ENCODE measurements around the gene SEPTIN11. TPM values are rescaled to one million over a fixed set of nuclear protein-coding genes. Genes with fewer than 3 reads are reported as not detected.
A peak's percentile ranks its signal among the peaks of the same experiment; 100 is the strongest.

SEPTIN11 gene
- total and polyA plus RNA-seq, 2 donors from 2014 or later = 38.0 to 118 TPM

DNA sequence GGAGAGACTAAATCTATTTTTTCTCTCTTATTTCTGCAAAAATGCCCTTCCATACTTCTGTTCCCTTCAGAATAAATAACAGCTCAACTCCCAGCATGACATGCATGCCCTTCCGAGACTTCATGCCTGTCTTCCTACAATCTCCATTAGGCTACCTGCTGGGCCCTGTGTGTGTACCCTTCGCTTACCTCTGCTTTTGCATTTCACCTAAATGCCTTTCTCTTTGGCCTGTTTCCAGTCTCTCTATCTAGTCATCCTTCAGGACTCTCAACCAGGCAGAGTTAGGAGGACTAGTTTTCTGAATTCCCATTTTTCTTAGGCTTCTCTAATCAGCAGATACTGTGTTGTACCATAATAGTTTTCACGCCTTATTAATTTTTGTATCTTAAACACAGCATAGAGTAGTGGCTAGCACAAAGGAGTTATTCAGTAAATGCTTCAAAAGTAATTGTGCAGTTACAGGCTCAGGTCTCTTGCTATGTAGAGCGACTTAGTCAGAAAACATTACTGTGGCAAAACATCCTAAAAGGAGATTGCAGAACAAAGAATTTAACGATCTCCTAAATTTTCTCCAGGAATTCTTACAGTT lies 20.5 kb downstream of the SEPTIN11 start:
- DNase-seq (peak in 2 of 5 donors; percentile 44 to 70), FAIRE-seq (no peak)
- H3K36me3 ChIP-seq (ENCODE audit: control insufficient read depth in 2 of 3, insufficient read depth in 3 of 3, low read length in 3 of 3) = no peaks in the 10 kb centered on the region
- no peaks in the 10 kb centered on the region for H3K9me3 ChIP-seq (ENCODE audit: control insufficient read depth in 2 of 3, insufficient read depth in 1 of 3, low read length in 3 of 3)
- H3K27ac ChIP-seq (ENCODE audit: low read depth in 2 of 2, low read length in 2 of 2) = no peak overlapping the region
- no peaks in the 10 kb centered on the region for H3K27me3 ChIP-seq (ENCODE audit: control insufficient read depth, insufficient read depth, low read length)
- intact Hi-C loops (cut with DNase I) = no loop called here
- TF ChIP-seq, protein P1, sequence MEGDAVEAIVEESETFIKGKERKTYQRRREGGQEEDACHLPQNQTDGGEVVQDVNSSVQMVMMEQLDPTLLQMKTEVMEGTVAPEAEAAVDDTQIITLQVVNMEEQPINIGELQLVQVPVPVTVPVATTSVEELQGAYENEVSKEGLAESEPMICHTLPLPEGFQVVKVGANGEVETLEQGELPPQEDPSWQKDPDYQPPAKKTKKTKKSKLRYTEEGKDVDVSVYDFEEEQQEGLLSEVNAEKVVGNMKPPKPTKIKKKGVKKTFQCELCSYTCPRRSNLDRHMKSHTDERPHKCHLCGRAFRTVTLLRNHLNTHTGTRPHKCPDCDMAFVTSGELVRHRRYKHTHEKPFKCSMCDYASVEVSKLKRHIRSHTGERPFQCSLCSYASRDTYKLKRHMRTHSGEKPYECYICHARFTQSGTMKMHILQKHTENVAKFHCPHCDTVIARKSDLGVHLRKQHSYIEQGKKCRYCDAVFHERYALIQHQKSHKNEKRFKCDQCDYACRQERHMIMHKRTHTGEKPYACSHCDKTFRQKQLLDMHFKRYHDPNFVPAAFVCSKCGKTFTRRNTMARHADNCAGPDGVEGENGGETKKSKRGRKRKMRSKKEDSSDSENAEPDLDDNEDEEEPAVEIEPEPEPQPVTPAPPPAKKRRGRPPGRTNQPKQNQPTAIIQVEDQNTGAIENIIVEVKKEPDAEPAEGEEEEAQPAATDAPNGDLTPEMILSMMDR (IDR thresholded peaks at IDR 0.05; ENCODE audit: borderline replicate concordance, extremely low read depth, insufficient read depth) = no peak
- H3K4me1 ChIP-seq (ENCODE audit: control insufficient read depth in 2 of 3, insufficient read depth in 2 of 3, low read depth in 1 of 3, low read length in 3 of 3) = peaks cover 9 to 18% (median 17%) of the 10 kb centered on the region in 3 donors
- peak overlapping the region in 1 of 3 donors; percentile 14 for H3K4me3 ChIP-seq (ENCODE audit: low read length in 3 of 3)
- H3K9ac ChIP-seq (ENCODE audit: low read length in 3 of 3) = no peak overlapping the region

DNA sequence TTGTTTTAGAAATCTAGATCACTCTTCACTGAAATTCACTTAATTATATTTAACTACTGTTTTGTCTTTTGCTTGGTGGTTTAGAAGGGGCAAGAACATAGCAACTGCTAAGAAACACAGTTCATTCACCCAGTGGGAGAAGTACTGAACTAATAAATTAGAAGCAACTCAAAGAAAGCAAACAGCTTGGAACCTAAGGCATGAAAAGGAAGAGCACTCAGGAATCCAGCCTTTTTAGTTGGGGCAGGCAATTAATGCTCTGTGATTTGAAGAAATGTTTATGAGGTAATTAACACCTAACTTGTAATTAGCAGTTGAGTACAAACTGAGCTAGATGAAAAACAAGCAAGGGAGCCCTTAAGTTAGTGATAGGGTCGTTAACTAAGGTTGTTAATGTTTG lies 22.8 kb downstream of the SEPTIN11 start:
- intact Hi-C loops (cut with DNase I) = no loop called here
- Histone ChIP-seq H3K9ac (ENCODE audit: low read length in 3 of 3) (no peak overlapping the region), H3K36me3 (ENCODE audit: control insufficient read depth in 2 of 3, insufficient read depth in 3 of 3, low read length in 3 of 3) (no peaks in the 10 kb centered on the region), H3K9me3 (ENCODE audit: control insufficient read depth in 2 of 3, insufficient read depth in 1 of 3, low read length in 3 of 3) (no peaks in the 10 kb centered on the region), H3K4me1 (ENCODE audit: control insufficient read depth in 2 of 3, insufficient read depth in 2 of 3, low read depth in 1 of 3, low read length in 3 of 3) (peaks cover 9 to 20% (median 18%) of the 10 kb centered on the region in 3 donors), H3K27ac (ENCODE audit: low read depth in 2 of 2, low read length in 2 of 2) (no peak overlapping the region), H3K4me3 (ENCODE audit: low read length in 3 of 3) (no peak overlapping the region), H3K27me3 (ENCODE audit: control insufficient read depth, insufficient read depth, low read length) (no peaks in the 10 kb centered on the region)
- TF ChIP-seq, protein P1 (IDR thresholded peaks at IDR 0.05; ENCODE audit: borderline replicate concordance, extremely low read depth, insufficient read depth) = no peak
- FAIRE-seq (no peak), DNase-seq (peak in 2 of 5 donors; percentile 37 to 61)

DNA sequence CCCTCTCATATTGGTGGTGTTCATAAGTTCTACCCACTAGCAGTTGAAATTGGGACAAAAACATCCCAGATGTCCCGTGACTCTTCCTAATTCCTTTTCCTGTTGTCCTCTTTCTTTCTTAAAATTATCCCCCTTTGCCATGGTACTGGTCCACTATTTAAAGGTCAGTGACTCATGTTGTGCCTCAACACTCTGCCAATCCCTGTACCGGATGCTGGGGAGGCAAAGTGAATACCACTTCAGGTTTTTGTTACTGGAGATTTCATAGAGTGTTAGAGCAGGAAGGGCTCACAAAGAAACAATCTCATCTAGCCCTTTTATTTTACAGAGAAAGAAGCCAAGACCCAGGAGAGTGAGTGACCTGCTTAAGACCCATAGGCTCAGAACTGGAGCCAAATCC lies 24.6 kb downstream of the SEPTIN11 start:
- no peak for FAIRE-seq

More for the DNA sequence above, 24.6 kb downstream of the SEPTIN11 start:
- intact Hi-C loops (cut with DNase I) = no loop called here
- no peaks in the 10 kb centered on the region for H3K27me3 ChIP-seq (ENCODE audit: control insufficient read depth, insufficient read depth, low read length)
- H3K27ac ChIP-seq (ENCODE audit: low read depth in 2 of 2, low read length in 2 of 2) = no peak overlapping the region
- TF ChIP-seq, protein P1 (IDR thresholded peaks at IDR 0.05; ENCODE audit: borderline replicate concordance, extremely low read depth, insufficient read depth) = no peak
- no peaks in the 10 kb centered on the region for H3K36me3 ChIP-seq (ENCODE audit: control insufficient read depth in 2 of 3, insufficient read depth in 3 of 3, low read length in 3 of 3)
- no peak for DNase-seq
- no peak overlapping the region for H3K9ac ChIP-seq (ENCODE audit: low read length in 3 of 3)
- peaks cover 14 to 19% (median 15%) of the 10 kb centered on the region in 3 donors for H3K4me1 ChIP-seq (ENCODE audit: control insufficient read depth in 2 of 3, insufficient read depth in 2 of 3, low read depth in 1 of 3, low read length in 3 of 3)
- H3K4me3 ChIP-seq (ENCODE audit: low read length in 3 of 3) = no peak overlapping the region
- H3K9me3 ChIP-seq (ENCODE audit: control insufficient read depth in 2 of 3, insufficient read depth in 1 of 3, low read length in 3 of 3) = no peaks in the 10 kb centered on the region
